Mammary epithelial cell (primary cell): ENCODE results near the gene ZNF444.

ENCODE experiments used
- CTCF ChIP-seq, 2 donors: IDR thresholded peaks in 1 of 2; conservative IDR thresholded peaks in 1 of 2; 2 replicates each; pipeline ENCODE4 v1.5.1; 2011 to 2012; ENCODE audit warnings: inconsistent platforms in 2 of 2, low read length in 2 of 2, mild to moderate bottlenecking in 2 of 2, control low read depth in 1 of 2, low read depth in 1 of 2; ENCODE audit not compliant: insufficient read depth in 1 of 2; ENCODE audit errors: extremely low read depth in 1 of 2
- EZH2 ChIP-seq: IDR thresholded peaks from 2 replicates; pipeline ENCODE4 v1.6.1; 2012; ENCODE audit warnings: low read length, inconsistent platforms, borderline replicate concordance

DNA sequence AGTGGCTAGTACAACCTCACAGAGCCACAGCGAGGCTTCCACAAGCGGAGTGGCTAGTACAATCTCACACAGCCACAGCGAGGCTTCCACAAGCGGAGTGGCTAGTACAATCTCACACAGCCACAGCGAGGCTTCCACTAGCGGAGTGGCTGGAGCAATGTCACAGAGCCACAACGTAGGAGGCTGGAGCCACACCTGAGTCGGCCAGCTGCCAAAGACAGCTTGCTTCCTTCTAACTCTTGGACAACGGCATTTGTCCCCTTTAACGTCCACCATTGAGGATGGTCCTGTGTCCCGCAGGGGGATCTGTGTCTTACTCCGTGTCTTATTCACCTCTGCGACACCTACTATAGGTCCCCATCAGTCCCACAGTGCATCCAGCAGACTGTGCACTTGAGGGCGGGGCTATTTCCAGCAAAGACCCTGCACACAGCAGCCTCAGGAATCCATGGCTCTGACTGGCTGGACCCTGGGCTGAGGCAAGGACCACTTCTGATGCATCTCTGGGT, 23.7 kb upstream of the ZNF444 start:
- TF ChIP-seq CTCF (conservative IDR thresholded peaks at IDR 0.05 in 1 of 2, IDR thresholded peaks at IDR 0.05 in 1 of 2; ENCODE audit: extremely low read depth in 1 of 2, insufficient read depth in 1 of 2, low read depth in 1 of 2, low read length in 2 of 2) (no peak), EZH2 (no peak)
